HG02885 (cell line): ENCODE data around the gene GTF2F2.

Source experiments
- ATAC-seq: cut with Tn5 transposase; IDR thresholded peaks from one replicate; pipeline ENCODE4 v1.9.1; 2021; ENCODE audit warnings: mild to moderate bottlenecking; ENCODE audit not compliant: unreplicated experiment, poor library complexity

Gene GTF2F2

GRCh38 chr13:45120967-45121831 is 889 bp downstream of the GTF2F2 start:
- no peak for ATAC-seq

- ATAC-seq = no peak
Observed at GRCh38 chr13:45122941-45123340, 2.6 kb downstream of the GTF2F2 start.

GRCh38 chr13:45132369-45133064 is 12.2 kb downstream of the GTF2F2 start:
- peak; percentile 86 for ATAC-seq

GRCh38 chr13:45133396-45134118 is 13.2 kb downstream of the GTF2F2 start:
- no peak for ATAC-seq

- no peak for ATAC-seq
Observed at GRCh38 chr13:45136741-45137504, 16.6 kb downstream of the GTF2F2 start.

GRCh38 chr13:45137526-45137925 is 17.2 kb downstream of the GTF2F2 start:
- no peak for ATAC-seq

- no peak for ATAC-seq
Observed at GRCh38 chr13:45138282-45138681, 18.0 kb downstream of the GTF2F2 start.

- no peak for ATAC-seq
Observed at GRCh38 chr13:45141369-45141768, 21.1 kb downstream of the GTF2F2 start.

GRCh38 chr13:45142440-45143345 is 22.4 kb downstream of the GTF2F2 start:
- no peak for ATAC-seq

GRCh38 chr13:45143346-45143751 is 23.0 kb downstream of the GTF2F2 start:
- no peak for ATAC-seq

- no peak for ATAC-seq
Observed at GRCh38 chr13:45149964-45150363, 29.7 kb downstream of the GTF2F2 start.

GRCh38 chr13:45156565-45157361 is 36.5 kb downstream of the GTF2F2 start:
- no peak for ATAC-seq

GRCh38 chr13:45162194-45162593 is 41.9 kb downstream of the GTF2F2 start:
- no peak for ATAC-seq

- no peak for ATAC-seq
Observed at GRCh38 chr13:45162821-45163220, 42.5 kb downstream of the GTF2F2 start.

- ATAC-seq = no peak
Observed at GRCh38 chr13:45166858-45167257, 46.5 kb downstream of the GTF2F2 start.

GRCh38 chr13:45167611-45168554 is 47.6 kb downstream of the GTF2F2 start:
- ATAC-seq = no peak

GRCh38 chr13:45168555-45168930 is 48.2 kb downstream of the GTF2F2 start:
- no peak for ATAC-seq
